DMS114 treated with DMSO at 0.1 percent for 48 hours (cell line): ENCODE results near the gene MAP3K10.

Source experiments
- DNase-seq: peaks from one replicate; lab custom pipeline; 2025; ENCODE audit not compliant: unreplicated experiment; lab: John Stamatoyannopoulos, UW

The MAP3K10 gene

GRCh38 chr19:40232949-40233810 lies 42.0 kb downstream of the MAP3K10 start:
- no peak for DNase-seq

GRCh38 chr19:40233811-40234389 lies 42.7 kb downstream of the MAP3K10 start:
- no peak for DNase-seq

DNA sequence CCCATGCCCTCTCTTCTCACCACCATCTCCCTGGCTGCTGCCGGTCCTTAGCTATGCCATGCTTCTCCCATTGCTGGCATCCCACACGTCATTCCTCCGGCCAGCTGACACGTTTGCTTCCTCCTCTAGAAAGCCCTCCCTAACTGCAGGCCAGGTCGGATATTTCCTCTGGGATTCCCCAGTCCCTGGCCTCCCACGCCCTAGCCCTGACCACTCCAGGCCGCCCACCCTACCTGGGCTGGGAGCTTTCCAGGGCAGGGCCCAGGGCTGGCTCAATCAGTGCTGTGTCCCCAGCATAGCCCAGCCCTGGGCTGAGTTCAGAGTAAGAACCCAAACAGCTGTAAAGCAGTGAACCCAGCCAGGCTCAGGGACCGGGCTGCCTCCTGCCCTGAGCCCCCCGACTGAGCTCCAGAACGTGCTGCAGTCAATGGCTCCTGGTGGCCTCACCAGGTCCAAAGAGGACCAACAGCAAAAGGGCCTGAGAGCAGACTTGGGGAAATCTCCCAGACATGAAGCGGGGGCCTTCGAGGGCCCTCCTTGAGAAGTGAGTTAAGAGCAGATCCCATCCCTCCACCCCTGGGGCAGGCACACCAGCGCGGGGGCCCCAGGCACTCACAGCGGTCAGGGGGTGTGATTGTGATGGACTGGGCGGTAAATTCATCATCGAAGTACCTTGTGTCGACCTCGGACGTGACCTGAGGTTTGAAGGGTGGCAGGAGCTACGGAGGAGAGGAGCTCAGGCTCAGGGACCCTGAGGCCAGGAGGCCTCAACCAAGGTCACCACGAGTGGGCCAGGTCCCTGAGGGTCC lies 43.4 kb downstream of the MAP3K10 start:
- no peak for DNase-seq

GRCh38 chr19:40235238-40236025 lies 44.2 kb downstream of the MAP3K10 start:
- DNase-seq, result no peak

GRCh38 chr19:40236026-40236355 lies 44.8 kb downstream of the MAP3K10 start:
- DNase-seq, result no peak

- DNase-seq, result no peak
Measured at GRCh38 chr19:40236366-40236765, 45.1 kb downstream of the MAP3K10 start.

GRCh38 chr19:40237791-40238190 lies 46.6 kb downstream of the MAP3K10 start:
- DNase-seq, result no peak

DNA sequence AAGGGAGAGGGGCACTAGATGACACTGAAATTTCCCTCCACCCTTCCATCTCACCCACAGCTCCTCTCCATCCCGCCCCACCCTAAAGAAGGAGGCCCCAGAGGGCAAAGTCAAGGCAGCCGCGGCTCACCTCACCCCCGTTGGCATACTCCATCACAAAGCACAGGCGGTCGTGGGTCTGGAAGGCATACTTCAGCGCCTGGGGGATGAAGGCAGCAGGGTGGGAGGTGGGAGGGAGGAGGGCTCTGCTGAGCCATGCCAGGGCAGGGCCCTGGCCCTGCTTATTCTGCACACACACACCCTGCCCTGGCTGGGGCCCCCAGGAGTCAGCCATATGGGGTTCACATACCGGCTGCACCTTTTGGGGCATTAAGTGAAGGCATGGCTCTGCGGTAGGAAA lies 47.5 kb downstream of the MAP3K10 start:
- no peak for DNase-seq

DNA sequence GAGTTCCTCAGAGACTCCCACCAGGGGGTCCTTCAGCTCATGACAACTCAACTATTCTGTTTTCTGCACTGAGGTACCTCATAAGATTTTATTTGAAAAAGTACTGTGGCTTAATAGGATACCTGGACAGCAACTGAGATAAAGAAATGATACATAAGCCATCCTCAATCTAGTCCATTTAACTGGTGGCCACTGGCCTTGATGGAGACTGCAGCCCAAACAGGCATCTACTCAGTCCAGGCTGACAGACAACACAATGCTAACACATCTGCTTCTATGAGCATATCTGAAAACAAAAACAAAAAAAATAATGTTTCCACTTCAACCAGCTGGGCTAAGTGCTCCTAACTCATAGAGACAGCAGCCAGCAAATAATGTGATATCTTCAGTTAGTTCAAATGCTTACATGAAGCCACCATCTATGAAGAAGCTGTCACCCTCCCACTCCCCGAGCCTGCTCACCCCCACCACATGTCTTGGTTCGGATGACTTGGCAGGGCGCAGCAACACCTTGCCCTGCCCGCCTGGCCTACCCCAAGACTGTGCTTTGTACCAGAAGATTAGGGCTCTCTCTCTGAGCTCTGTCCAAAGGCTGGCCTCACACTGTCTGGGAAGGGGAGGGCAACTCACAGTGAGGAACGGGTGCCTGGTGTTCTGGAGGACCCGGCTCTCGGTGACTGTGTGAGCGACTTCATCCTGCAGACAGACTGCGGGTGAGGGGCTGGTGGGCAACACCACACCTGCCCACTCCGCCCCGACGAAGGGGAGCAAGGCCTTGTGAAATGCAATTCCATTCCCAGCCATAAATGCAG lies 48.4 kb downstream of the MAP3K10 start:
- DNase-seq, result no peak

- DNase-seq, result no peak
Measured at GRCh38 chr19:40240332-40240731, 49.1 kb downstream of the MAP3K10 start.

DNA sequence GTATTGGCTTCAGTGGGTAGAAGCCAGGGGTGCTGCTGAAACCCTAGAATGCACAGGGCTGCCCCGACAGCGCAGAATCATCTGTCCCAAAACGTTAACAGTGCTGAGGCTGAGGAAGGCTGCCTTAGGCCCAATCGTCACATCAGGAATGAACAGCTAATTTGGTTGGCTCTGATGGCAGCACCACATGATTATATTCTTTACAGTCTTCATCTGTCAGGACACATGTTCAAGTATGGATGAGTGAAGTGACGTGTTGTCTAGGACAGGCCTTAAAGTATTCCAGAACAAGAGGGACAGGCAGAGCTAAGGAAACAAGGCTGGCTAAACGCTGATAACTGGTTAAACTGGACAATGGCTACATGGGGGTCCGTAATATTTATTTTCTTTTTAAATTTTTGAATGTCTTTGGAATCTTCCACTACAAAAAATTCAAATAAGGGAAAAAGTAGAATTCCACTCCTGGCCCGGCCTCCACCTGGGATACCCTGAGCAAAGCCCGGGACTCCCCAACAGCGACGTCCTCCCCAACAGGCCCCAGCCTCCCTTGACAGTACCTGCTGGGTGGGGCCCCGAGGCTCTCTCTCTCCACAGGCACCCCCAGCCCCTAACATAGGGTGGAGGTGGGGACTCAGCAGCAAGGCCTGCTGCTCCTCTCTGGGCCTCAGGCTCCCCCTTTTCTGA lies 50.0 kb downstream of the MAP3K10 start:
- DNase-seq, result no peak

GRCh38 chr19:40241809-40242384 lies 50.7 kb downstream of the MAP3K10 start:
- DNase-seq, result no peak

DNA sequence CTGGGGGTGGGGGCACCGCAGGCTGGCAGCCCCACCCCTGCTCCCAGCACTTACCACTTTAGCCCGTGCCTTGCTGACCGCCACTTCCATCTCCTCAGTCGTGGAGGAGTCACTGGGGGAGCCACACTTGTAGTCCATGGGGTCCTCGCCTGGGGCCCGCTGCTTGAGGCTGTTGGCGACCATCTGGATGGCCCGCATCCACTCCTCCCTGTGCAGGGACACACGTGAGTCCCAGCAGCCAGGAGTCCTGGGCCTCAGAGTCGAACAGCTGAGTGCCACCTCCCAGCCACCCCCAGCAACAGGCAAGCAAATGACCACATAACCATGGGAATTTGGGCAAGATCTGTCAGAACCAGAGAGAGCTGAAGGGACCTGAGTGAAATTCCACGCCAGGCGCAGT lies 51.3 kb downstream of the MAP3K10 start:
- DNase-seq, result no peak

DNA sequence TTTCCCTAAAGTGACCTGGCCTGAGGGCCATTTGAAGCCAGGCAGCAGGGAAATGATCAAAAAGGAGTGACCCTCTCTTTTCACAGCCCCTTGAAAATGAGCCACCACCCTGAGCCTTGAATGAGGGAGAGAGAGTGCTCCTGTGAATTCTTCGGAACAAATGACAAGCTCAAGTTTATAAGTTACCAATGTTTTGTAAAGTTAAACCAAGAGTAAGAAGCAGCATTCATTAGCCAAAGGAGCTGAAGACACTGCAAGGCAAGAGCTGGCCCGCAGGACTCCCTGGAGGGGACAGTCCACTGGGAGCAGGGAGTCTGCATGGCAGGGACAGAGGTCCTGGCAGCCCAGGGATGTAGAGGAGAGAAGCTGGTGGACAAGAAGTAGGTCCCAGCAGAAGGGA lies 52.0 kb downstream of the MAP3K10 start:
- DNase-seq, result no peak

DNA sequence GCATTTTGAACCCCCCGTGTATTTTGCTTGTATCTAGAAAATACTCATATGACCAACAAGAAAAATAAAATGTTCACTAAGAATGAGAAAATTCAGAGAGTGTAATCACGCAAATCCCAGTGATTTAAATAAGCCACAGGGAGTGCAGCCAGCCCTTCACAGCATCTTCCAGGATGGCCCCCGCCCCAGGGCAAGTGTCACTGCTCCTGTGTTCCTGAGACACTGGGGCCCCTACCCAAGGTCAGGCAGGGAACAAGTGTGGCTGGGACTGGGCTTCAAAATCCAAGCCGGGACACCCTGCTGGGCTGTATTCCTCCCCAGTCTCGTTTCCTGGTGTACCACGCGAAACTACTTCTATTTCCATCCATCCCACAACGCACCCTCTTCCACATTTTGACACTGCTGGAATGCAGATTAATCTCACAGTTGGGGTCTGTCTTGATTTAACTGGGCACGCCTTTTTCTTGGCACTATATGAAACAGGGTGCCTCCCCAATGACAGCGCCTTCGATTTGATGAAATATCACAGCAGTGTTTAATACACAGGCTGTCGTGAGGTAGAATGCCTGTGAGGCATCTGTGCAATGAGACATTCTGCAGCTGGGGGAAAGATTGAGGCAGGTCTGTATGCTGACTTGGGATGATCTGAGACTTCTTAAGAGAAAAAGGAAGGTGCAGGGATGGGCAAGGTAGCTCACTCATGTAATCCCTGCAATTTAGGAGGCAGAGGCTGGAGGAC lies 53.5 kb downstream of the MAP3K10 start:
- no peak for DNase-seq

- DNase-seq, result no peak
Measured at GRCh38 chr19:40245506-40246128, 54.4 kb downstream of the MAP3K10 start.

- no peak for DNase-seq
Measured at GRCh38 chr19:40246292-40247073, 55.3 kb downstream of the MAP3K10 start.

DNA sequence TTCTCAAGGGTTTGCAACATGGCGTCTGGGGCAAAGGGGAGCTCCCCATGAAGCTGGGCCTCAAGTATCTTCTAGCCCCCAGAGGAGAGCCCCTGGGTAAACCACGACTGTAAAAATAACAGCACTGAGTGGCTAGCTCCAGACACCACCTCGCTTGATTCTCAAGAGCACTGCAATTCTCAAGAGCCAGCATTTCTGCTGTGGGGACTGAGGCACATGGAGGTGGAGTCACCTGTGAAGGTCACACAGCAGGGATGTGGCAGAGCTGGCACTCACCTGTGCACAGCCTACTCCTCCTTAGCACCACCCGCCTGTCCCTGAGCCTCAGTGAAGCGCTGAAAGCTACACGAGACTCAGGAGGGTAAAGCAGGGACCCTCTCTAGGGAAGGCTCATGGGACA lies 56.0 kb downstream of the MAP3K10 start:
- no peak for DNase-seq
